ENCODE data around the gene SLC8A2.
"Not testable (repeated sequence)": the region's sequence is repeated elsewhere in the genome, so short reads cannot be mapped to it uniquely, and the experiment has no call there.

The SLC8A2 gene

DNA sequence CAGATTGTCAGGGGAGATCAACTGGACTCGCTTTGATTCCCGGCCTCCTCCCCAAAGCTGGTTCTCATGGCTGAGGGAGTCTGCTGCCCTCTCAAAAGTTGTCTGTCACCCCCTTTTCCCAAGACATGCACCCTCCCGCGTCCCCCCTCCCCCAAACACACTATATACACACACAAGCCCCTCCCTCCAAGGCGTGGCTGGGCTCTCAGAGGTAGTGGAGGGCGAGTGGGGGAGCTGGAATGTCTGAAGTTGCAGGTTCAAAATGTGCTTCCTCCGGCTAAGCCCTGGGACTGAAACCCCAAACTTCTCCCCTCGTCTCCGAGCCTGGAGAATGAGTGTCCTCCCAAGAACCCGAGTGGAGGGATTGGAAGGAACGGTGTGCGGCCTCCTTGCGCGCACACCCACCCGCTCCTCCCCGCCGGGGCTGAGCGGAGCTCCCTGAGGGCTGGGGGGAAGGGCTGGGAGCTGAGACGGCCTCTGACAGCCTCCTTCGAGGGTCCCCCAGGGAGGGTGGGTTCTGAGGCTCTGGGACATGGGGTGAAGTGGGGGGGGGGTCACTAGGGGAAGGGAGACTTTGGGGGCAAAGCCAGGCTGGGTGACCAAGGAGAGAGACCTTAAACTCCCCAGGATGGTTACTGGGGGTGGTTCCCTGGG, 42.4 kb downstream of the SLC8A2 start:
- no peak for DNase-seq

DNA sequence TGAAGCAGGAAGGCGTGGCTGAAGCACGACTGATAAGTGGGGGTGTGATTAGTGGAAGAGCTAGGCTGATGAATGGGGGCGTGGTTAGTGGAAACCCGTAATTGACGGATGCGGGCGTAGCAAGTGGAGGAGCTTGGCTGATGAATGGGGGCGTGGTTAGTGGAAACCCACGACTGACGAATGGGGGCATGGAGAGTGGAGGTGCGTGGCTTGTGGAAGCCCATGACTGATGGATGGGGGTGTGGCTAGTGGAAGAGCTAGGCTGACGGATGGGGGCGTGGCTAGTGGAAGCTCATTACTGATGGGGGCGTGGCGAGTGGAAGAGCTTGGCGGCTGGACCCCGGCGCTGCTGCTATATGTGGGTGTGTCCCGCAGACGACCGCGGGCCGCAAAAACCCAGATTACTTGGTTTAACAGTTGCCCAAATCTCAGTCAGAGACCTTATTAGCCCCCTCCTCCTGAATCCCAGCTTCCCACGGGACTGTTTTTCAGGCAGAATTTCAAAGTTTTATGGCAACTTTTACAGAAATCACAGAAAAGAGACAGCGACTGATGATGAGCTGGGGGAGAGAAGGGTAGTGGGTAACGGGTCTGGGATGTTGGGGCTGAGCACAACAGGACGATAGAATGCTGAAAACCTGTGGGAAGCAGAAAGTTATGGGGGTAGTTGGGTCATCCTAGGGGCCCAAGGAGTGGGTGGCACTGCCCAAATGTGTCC, 43.4 kb downstream of the SLC8A2 start:
- peak; percentile 70 to 72 for DNase-seq

DNA sequence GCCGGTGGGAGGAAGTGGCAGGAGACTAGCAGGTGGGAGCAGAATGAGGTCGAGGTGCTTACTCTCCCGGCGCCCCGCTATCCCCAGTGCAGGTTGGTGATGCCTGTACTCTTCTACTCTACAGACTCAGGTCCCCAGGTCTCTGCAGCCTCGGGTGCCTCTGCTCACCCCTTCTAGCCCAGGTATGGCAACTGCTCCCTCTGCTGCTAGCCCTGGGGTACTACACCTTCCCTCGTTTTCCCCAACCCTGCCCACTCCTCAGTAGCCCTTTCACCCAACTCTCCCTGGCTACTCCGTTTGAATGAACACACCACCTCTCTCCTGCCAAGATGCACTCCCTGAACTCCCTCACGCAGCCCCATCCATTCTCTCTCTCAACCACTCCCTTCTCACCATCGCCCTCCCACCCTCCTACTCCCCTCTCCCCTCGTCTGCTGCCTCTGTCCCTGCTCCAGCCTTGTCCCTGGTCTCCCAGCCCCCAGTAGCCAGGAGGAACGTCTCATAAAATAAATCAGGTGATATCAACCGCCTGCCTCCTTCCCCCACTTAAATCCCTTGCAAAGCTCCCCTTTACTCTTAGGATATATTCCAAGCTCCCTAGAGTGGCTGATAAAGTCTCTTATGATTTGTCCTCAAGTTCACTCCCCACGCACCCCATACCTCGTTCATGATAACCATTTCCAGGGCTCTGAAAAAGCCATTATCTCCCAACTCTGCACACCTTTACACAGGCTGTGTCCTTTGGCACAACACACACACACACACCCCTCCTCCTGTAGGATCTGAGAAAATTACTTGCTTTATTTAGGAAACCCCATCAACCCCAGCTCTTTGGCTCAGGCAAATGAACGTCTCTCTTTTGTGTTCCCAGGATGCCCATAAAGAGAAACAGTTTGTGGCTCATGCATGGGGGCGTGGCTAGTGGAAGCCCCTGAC, 44.2 kb downstream of the SLC8A2 start:
- peak in 1 of 2 donors; percentile 26 for DNase-seq

DNA sequence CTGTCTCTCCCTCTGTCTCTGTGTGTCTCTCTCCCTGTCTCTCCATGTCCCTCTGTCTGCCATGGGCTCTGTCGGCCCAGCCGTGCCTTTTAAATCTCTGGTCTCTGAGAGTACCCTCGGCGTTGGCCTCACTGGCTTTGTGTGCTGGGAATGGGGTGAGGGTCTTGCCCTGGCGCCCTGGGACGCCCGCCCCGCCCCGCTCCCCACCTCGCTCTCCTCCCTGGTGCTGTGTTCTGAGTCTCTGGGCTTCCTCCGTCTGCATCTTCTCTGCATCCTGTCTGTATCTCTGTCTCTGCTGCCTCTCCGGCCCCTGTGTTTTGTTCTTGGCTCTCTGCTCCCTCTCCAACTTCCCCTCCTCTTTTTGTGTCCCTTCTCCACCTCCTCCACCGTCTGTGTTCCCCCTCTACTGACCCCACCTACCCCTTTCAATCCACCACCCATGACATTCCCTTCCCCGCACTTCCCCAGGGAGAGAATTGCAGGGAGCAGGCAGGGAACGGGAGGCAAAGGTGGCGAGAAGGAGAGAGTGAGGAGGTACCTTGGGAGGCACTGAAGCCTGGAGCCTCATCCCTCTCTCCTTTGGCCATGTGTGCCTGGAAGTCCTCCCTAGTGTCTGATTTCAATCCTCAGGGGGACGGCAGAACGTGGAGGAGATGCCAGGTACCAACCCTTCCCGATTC, 48.4 kb downstream of the SLC8A2 start:
- no peak for DNase-seq

DNA sequence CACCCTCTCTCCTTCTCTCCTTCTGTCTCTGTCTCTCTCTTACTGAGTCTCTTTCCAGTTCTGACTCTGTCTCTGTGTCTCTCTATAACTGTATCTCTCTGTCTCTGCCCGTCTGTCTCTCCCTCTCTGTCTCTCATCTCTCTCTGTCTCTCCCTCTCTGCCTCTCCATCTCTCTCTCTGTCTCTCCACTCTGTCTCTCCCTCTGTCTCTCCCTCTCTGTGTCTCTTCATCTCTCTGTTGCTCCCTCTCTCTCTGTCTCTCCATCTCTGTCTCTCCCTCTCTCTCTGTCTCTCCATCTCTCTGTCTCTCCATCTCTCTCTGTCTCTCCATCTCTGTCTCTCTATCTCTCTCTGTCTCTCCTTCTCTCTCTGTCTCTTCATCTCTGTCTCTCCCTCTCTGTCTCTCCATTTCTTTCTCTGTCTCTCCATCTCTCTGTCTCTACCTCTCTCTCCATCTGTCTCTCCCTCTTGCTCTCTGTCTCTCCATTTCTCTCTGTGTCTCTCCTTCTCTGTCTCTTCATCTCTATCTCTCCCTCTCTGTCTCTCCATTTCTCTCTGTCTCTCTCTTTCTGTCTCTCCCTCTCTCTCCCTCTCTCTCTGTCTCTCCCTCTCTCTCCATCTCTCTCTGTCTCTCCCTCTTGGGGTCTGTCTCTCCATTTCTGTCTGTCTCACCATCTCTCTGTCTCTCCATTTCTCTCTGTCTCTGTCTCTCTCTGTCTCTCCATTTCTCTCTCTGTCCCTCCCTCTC, 49.1 kb downstream of the SLC8A2 start:
- no peak for DNase-seq

DNA sequence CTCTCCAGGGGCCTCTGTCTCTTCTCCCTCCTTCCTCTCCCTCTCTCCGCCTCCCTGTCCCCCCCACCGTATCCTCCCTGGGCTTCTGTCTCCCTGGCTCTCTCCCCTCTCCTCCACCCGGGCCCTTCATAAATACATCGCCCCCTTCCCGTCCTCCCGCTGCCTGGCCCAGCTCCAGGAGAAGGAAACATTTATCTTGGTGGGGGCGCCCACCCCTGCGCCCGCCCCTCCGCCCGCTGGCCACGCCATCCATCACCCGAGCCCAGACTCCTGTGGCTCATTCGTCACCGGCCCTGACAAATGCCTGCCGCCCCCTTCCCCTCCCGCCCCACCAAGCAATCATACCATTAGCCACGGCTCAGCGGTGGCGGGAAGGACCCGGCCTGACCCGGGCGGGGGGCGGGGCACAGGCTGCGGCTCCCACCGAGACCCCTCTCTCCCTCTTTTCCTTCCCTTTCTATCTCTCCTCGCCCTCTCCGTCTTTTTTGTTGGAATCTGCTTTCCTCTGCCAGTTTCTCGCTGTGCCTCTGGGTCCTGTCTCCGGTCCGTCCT, 49.8 kb downstream of the SLC8A2 start:
- DNase-seq = no peak

DNA sequence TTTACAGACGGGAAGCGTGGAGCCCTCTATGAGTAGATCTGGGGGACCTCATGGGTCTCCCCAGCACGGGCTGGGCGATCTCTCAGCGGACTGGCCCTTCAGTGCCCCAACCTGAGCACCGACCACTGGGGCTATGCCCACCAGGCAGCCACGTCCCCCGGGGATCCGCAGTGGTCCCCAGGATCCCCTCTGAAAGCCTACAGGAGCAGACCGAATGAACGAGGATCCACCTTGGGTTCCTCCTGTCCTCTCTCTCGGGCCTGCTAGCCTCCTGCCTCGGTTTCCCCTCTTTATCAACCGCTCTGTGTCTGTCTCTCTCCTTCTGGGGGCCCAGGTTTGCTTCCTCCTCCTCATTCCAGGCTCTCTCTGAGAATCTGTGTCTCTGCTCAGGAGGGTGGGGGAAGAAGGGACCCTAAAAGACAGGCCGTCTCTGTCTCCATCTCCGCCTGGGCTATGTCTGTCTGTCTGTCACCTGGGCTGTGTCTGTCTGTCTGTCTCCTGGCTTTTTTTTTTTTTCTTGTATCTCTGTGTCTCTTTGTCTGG, 50.4 kb downstream of the SLC8A2 start:
- no peak for DNase-seq

DNA sequence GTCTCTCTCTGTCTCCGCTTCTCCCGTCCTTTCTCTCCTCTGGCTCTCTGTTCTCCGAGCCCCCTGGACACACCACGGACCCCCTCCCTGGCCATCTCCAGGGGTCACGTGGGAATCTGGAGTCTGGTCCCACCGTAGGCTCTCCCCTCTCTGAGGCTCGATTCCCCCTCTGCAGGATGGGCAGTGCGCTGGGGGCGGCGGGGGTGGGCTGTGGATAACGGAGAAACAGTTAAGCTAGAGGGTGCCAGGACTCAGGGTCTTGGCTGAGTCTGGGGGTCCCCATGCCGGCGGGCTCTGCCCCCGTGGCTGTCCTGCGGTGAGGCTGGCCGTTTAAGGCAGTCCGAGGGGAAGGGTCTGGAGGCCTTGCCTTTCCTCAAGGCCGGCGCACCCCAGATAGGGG, 51.9 kb downstream of the SLC8A2 start:
- no peak for DNase-seq

DNA sequence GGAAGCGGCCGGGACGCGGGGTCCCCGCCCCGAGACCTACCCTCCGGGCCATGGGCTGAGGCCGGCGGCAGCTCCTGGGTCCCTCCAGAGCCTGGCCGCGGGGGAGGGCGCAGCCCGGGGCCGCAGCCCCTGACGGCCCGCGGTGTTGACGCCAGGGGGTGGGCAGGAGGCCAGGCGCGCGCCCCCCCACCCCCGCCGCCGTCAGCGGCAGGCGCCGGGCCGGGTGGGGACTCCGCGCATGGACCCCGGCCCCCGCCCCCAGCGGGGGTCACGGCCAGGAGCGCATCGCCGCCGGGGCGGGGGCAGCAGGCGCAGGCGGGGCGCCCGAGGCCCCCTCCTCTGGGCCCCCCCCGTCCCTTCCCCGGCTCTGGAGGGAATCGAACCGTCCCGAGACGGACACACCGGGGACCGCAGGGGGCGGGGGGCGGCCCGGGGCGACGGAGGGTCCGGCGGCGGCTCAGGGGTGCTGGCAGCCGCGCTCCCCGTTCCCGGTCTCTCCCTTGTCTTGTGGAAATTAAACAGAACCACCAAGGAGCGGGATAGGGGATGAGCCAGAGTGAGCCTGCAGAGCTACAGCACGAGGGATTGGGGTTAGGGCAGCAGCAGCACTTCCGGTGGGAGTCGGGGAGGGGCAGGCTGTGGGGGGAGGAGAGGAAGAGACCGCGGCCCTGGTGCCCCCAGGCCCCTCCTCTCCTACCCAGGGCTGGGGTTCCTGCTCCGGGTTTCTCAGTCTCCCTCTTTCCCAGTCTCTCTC, 52.5 kb downstream of the SLC8A2 start, which contains the start of gene MEIS3:
Gene MEIS3, minus strand, starts transcription at position 498 of the 754 bp plus-strand sequence. Its CDS starts 446 bp downstream, at position 52.
- no peak for DNase-seq

DNA sequence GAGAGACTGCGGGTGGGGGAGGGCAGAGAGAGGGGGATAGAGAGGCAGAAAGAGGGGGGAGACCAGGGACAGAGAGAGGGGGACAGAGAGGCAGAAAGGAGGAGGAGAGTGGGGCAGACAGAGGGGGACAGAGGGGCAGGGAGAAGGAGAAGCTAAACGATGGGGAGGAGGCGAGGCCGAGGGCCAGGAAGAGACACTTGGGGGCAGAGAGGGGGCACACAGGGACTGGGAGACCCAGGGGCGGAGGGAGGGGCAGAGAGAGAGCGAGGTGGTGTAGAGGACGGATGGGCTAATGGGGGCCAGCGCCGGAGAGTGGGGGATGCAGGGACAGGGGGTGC, 53.0 kb downstream of the SLC8A2 start:
- DNase-seq = no peak

DNA sequence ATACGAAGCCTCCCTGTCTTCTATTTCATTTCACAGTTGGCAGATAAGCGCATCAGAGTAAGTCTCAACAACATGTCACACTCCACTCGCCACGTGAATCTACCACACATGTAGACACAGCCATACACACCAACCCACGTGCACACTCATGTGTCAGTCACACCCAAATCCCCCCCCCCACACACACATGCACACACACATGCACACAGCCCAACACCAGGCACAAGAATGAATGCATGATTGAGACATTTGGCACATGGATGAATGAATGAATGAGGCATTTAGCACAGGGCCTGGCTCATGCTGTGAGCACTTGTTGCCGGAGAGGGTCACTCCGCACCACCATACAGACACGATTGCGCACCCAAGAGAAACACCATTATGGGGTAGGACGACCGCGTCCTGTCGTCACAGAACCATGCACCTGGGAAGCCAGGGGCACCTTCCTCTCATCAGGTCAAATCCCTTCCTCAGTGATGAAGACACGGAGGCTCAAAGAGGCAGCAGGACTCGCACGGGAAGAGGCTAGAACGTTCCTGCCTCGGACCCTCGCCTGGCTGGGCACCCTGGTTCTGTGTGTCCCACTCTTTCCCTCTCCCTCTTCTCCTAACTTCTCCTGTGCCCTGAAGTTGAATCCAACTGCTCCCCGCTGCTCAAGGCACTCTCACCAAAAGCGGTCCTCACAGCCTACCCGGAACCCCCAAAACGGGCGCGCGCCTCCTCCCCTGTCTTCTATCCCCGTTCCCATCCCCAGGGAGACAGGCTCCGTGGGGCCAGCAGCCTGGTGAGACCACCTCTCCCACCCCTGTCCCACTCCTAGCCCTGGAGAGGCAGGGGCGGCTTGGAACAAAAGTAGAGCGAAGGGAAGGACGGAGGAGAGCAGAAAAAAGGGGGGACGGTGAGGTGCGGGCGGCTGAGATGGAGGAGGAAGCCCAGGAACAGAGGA, 53.7 kb downstream of the SLC8A2 start:
- no peak for DNase-seq

DNA sequence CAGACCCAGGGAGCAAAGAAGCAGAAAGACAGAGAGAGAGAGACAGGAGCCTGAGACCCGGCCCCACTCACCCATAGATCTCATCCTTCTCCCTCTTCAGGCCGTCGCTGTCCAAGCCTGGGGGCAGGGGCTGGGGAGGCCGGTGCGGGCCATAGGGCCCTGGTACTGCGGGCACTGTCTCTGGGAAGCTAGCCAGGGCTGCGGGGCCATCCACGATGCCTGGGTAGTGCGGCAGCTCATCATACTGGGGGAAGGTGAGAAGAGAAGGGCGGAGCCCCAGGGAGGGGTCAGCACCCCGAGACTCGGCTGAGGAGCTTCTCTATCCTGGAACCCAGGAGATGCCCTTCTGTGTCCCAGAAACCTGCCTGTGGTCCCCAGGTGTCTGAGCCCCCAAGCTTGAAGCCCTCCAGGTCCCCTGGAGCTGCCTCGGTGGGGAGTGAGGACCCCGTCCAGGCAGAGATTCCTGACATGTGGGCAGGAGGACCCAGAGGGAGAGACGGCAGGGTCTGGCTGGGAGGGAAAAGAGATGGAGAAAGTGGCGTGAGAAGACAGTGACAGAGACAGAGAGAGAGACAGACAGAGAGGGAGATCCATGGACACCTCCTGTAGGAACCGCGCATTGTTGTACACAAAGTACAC, 54.5 kb downstream of the SLC8A2 start:
- no peak for DNase-seq

DNA sequence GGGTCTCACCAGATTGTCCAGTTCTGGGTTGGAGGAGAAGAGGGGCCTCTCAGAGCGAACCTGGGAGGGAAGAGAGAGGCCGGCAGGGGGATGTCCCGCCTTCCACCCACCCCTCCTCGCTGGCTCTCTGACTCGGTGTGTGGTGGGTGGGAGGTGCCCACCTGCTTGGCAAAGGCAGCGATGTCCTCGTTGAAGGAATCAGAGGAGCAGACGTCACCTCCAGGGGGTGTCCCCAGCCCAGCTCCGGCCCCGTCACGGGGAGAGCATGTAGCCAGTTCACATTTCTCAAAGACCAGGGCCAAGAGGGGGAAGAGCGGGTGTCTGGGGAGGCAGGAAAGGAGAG, 55.1 kb downstream of the SLC8A2 start:
- DNase-seq = no peak

DNA sequence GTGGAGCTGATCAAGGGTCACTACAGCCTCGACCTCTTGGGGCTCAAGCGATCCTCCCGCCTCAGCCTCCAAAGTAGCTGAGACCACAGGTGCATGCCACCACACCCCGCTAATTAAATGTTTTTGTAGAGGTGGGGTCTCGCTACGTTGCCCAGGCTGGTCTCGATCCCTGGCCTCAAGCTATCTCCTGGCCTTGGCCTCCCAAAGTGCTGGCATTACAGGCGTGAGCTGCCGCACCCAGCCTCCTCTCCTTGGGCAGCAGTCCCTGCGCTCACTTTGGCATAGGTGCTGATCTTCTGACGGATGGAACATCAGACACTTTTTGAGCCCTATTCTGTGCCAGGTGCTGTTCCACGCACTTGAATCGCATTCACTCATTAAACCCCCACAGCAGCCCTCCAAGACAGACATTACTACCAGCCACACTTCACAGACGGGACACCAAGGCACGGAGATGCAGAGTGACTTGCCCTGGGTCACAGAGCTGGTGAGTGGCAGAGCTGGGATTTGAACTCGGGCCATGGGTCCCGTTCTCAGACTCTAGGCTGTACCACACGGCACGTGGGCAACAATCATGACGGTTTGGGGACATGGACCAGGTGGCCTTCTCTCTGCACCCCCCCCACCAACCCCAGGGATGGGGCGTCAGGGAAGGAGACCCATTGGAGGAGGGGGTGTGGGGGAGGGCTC, 55.6 kb downstream of the SLC8A2 start:
- no peak for DNase-seq

DNA sequence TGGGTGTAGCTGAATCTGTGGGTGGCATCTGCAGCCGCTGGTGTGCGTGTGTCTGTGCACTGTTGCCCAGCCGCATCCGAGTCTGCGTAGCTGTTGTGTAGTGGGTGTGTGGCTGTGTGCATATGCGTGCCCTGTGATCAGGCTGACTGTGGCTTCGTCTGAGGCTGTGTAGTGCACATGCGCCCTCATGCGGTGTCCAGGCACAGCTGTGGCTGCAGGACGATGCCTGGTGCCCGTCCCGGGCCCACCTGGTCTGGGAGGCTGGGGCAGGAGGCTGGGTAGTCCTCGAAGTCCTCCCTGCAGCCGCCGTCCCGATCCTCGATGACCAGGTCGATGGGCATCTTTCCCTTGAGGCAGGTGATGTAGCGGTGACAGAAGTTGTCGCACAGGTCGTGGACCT, 57.2 kb downstream of the SLC8A2 start:
- DNase-seq = no peak

DNA sequence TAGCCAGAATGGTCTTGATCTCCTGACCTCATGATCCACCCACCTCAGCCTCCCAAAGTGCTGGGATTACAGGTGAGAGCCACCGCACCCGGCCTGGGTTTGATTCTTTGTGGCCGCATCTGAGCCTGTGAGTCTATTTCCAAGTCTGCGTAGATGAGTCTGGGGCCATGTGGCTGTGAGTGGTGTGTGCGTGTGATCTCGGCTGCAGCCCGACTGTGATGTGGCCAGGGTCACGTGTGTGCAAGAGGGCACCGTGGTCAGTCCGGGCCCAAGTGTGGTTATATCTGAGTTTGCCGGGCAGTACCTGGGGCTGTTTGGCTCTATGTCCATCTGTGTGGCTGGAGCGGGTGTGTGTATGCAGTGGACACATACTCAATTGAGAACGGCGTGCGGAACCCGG, 57.8 kb downstream of the SLC8A2 start:
- no peak for DNase-seq

DNA sequence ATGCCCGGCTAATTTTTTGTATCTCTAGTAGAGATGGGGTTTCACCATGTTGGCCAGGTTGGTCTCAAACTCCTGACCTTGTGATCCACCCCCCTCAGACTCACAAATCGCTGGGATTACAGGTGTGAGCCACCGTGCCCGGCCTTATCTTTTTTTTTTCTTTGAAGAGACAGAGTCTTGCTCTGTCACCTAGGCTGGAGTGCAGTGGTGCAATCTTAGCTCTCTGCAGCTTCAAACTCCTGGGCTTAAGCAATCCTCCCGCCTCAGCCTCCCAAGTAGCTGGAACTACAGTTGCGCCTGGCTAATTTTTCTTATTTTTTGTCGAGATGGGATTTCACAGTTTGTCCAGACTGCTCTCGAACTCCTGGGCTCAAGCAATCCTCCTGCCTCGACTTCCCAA, 60.0 kb downstream of the SLC8A2 start:
- DNase-seq = not testable (repeated sequence)

DNA sequence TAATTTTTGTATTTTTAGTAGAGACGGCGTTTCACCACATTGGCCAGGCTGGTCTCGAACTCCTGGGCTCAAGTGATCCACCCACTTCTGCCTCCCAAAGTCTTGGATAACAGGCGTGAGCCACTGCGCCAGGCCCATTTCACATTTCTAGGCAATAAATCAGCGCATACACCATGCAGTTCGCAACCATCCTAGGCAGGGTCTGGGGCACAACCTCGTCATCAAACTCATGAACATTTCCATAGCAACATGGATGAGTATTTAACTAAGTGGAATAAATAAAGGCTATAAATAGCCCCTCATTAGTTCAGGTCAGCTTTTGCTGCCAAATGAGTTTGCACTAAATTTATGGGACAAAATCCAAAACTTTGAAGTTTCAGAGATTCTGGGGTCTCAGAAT, 60.6 kb downstream of the SLC8A2 start:
- no peak for DNase-seq

Data from hippocampal formation (tissue), 2 donors.